HFF-Myc (cell line): ENCODE measurements around the gene SHISA8.

Source experiments
- DNase-seq: peaks from one replicate; pipeline ENCODE4 v3.0.0-alpha.2; 2011; ENCODE audit warnings: low read depth; ENCODE audit errors: extremely low read depth
- H3K4me3 ChIP-seq: replicated peaks from 2 replicates; pipeline ENCODE4 v1.5.1; 2011; ENCODE audit warnings: low read depth, mild to moderate bottlenecking, control low read depth, low read length
- CTCF ChIP-seq: IDR thresholded peaks from 2 replicates; pipeline ENCODE4 v1.5.1; 2012; ENCODE audit warnings: mild to moderate bottlenecking, low read depth, low read length, control low read depth; ENCODE audit errors: missing control alignments

Gene SHISA8

GRCh38 chr22:41917903-41918791, 3.3 kb upstream of the SHISA8 start:
- H3K4me3 ChIP-seq, result no peak overlapping the region
- no peak for TF ChIP-seq CTCF
- no peak for DNase-seq

- no peak for TF ChIP-seq CTCF
- H3K4me3 ChIP-seq, result no peak overlapping the region
- no peak for DNase-seq
Measured at GRCh38 chr22:41917375-41917902, 2.6 kb upstream of the SHISA8 start.

- DNase-seq, result no peak
- H3K4me3 ChIP-seq, result no peak overlapping the region
- TF ChIP-seq CTCF, result no peak
Measured at GRCh38 chr22:41916745-41917358, 2.0 kb upstream of the SHISA8 start.

- TF ChIP-seq CTCF, result no peak
- H3K4me3 ChIP-seq, result no peak overlapping the region
- no peak for DNase-seq
Measured at GRCh38 chr22:41915786-41916493, 1.1 kb upstream of the SHISA8 start.

GRCh38 chr22:41914611-41915034, 251 bp downstream of the SHISA8 start:
- TF ChIP-seq CTCF, result no peak
- DNase-seq, result no peak
- no peak overlapping the region for H3K4me3 ChIP-seq

- no peak for DNase-seq
- TF ChIP-seq CTCF, result no peak
- no peak overlapping the region for H3K4me3 ChIP-seq
Measured at GRCh38 chr22:41913842-41914534, 886 bp downstream of the SHISA8 start.
